ENCODE measurements around the gene BRAP. TPM values are rescaled to one million over a fixed set of nuclear protein-coding genes. Genes with fewer than 3 reads are reported as not detected.

Gene BRAP
- total RNA-seq, 2 donors from 2014 or later: 10.1 to 13.4 TPM

DNA sequence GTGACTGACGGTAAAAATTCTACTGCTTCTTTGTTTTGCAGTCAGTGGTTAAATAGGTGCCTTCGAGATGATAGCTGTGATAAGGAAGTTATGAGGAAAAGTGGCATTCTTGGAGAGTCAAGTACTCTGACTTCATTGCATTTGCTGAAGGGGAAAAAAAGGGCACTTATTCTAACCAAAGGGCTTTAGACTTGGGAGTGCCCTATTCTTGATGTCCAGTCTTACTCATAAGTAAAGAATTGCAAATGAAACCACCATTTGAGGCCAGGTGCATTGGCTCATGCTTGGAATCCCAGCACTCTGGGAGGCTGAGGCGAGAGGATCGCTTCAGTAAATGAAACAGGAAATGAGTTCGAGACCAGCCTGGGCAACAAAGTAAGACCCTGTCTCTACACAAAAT, 40.3 kb downstream of the BRAP start:
- no peak for DNase-seq (ENCODE audit: low spot score)
- Histone ChIP-seq H3K36me3 (peaks cover 60% of the 10 kb centered on the region), H3K4me3 (no peak overlapping the region), H3K9me3 (no peaks in the 10 kb centered on the region), H3K27ac (no peak overlapping the region), H3K4me1 (peaks cover 0 to 6% of the 10 kb centered on the region in 2 donors), H3K27me3 (no peaks in the 10 kb centered on the region)
- TF ChIP-seq CTCF (IDR thresholded peaks at IDR 0.05): no peak

DNA sequence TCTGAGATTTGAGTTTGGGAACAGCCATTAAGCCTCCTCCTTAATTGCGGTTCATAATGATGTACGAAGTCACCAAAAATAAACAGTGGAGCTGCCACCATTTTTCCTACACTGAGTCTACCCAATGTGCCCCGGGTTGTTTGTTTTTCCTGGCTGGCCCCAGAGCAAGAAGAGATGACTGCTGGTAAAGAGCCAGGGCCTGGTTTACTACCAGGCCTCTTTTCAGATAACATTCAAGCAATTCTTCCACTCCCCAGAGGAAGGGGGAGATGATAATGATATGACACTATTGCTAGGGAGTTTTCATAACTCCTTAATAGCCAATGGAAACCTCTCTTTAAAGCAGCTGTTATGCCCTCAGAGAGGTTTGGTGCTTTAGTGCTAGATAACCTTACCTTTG, 42.3 kb downstream of the BRAP start:
- peaks cover 45% of the 10 kb centered on the region for H3K36me3 ChIP-seq
- H3K4me1 ChIP-seq: peaks cover 0 to 6% of the 10 kb centered on the region in 2 donors
- H3K27me3 ChIP-seq: no peaks in the 10 kb centered on the region
- no peak for TF ChIP-seq CTCF (IDR thresholded peaks at IDR 0.05)
- peak overlapping the region; percentile 3 to 13 for H3K27ac ChIP-seq
- H3K4me3 ChIP-seq: no peak overlapping the region
- DNase-seq (ENCODE audit: low spot score): no peak
- H3K9me3 ChIP-seq: no peaks in the 10 kb centered on the region

- Histone ChIP-seq H3K9me3 (no peaks in the 10 kb centered on the region), H3K27me3 (no peaks in the 10 kb centered on the region), H3K36me3 (peaks cover 39% of the 10 kb centered on the region), H3K27ac (peak overlapping the region; percentile 3 to 13), H3K4me3 (no peak overlapping the region), H3K4me1 (peaks cover 0 to 6% of the 10 kb centered on the region in 2 donors)
- no peak for DNase-seq (ENCODE audit: low spot score)
- TF ChIP-seq CTCF (IDR thresholded peaks at IDR 0.05): peak in 1 of 2 donors; percentile 35
These were observed 42.9 kb downstream of the BRAP start for GRCh38 chr12:111642681-111643426.

GRCh38 chr12:111640506-111640905, 45.2 kb downstream of the BRAP start:
- Histone ChIP-seq H3K27me3 (no peaks in the 10 kb centered on the region), H3K36me3 (peaks cover 17% of the 10 kb centered on the region), H3K4me1 (peaks cover 0 to 24% of the 10 kb centered on the region in 2 donors), H3K9me3 (no peaks in the 10 kb centered on the region), H3K4me3 (no peak overlapping the region), H3K27ac (no peak overlapping the region)
- no peak for TF ChIP-seq CTCF (IDR thresholded peaks at IDR 0.05)
- DNase-seq (ENCODE audit: low spot score): no peak

DNA sequence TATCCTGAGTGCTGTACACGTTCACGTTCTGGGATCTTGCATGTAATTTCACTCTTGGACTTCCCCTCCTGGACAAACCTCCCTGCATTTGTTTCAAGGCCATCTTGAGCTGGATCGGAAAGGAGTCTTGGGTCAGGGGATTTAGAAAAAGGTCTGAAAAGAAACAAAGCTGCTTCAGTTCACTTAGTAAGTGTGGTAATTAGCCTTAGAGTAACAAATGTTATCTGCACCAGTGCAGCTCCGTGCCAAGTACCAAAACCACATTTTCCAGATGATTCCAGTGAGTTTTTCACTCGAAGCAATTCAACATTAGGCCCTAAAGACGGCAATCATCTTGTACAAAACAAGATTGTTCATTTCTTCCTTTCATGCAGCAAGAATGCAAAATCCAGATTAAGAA, 47.2 kb downstream of the BRAP start:
- no peak for TF ChIP-seq CTCF (IDR thresholded peaks at IDR 0.05)
- H3K4me3 ChIP-seq: no peak overlapping the region
- peaks cover 0 to 24% of the 10 kb centered on the region in 2 donors for H3K4me1 ChIP-seq
- H3K36me3 ChIP-seq: peaks cover 5% of the 10 kb centered on the region
- H3K9me3 ChIP-seq: no peaks in the 10 kb centered on the region
- H3K27me3 ChIP-seq: no peaks in the 10 kb centered on the region
- H3K27ac ChIP-seq: no peak overlapping the region
- no peak for DNase-seq (ENCODE audit: low spot score)

Measured in right atrium auricular region (tissue), 2 donors.